AG04450 (cell line): Measurements from ENCODE around the gene MARCHF2. TPM values are rescaled to one million over a fixed set of nuclear protein-coding genes. Genes with fewer than 3 reads are reported as not detected.
A peak's percentile ranks its signal among the peaks of the same experiment; 100 is the strongest.

Source experiments
- CTCF ChIA-PET: fragments of 300-600, 350-600 bp; formaldehyde crosslinking; extraction: SDS; loops from one replicate; lab custom pipeline; 2022; ENCODE audit warnings: antibody characterized with exemption, inconsistent platforms; lab: Charles Lee
- POLR2A ChIA-PET: fragments of 350-600 bp; formaldehyde crosslinking; extraction: SDS; loops from one replicate; lab custom pipeline; 2021; ENCODE audit warnings: antibody characterized with exemption, inconsistent platforms; lab: Yijun Ruan, JAX
- DNase-seq: peaks from one replicate; pipeline ENCODE4 v3.0.0-alpha.2; 2011; ENCODE audit warnings: low read depth, low spot score
- H3K27ac ChIP-seq: one replicate; pipeline ENCODE4 v1.5.1; 2012; ENCODE audit warnings: low read depth, low read length, control low read depth
- H3K27me3 ChIP-seq: one replicate; pipeline ENCODE4 v1.6.0; 2012; ENCODE audit warnings: low read length; ENCODE audit not compliant: control insufficient read depth, insufficient read depth
- H3K4me3 ChIP-seq: 2 replicates; pipeline ENCODE4 v1.5.1; 2011; ENCODE audit warnings: mild to moderate bottlenecking, low read depth, low read length, control low read depth
- H3K9me3 ChIP-seq: 2 replicates; pipeline ENCODE4 v1.5.1; 2012; ENCODE audit warnings: low read length; ENCODE audit not compliant: control insufficient read depth, insufficient read depth
- polyA plus RNA-seq: library from polyadenylated mRNA; depleted of rRNA; stranded (reverse); fragments of >200 nt; gene quantifications from 2 replicates; pipeline ENCODE4 v1.2.3, GENCODE V29; 2011
- TF ChIP-seq, protein P1 (sequence below): IDR thresholded peaks from 2 replicates; pipeline ENCODE4 v1.5.1; 2011; ENCODE audit warnings: low read depth, low read length, control low read depth, inconsistent platforms

Gene MARCHF2
- polyA plus RNA-seq, 1 experiment, result 14.7 TPM

- ChIA-PET POLR2A (interaction anchor here (0.6 kb wide), 1 partner anchor 128 kb away, joined by 5 read pairs; no protein-coding TSS in a partner anchor), CTCF (no interaction called here)
- no peaks in the 10 kb centered on the region for H3K27me3 ChIP-seq
- TF ChIP-seq, protein P1, sequence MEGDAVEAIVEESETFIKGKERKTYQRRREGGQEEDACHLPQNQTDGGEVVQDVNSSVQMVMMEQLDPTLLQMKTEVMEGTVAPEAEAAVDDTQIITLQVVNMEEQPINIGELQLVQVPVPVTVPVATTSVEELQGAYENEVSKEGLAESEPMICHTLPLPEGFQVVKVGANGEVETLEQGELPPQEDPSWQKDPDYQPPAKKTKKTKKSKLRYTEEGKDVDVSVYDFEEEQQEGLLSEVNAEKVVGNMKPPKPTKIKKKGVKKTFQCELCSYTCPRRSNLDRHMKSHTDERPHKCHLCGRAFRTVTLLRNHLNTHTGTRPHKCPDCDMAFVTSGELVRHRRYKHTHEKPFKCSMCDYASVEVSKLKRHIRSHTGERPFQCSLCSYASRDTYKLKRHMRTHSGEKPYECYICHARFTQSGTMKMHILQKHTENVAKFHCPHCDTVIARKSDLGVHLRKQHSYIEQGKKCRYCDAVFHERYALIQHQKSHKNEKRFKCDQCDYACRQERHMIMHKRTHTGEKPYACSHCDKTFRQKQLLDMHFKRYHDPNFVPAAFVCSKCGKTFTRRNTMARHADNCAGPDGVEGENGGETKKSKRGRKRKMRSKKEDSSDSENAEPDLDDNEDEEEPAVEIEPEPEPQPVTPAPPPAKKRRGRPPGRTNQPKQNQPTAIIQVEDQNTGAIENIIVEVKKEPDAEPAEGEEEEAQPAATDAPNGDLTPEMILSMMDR, result no peak
- peak overlapping the region; percentile 48 for H3K27ac ChIP-seq
- no peak overlapping the region for H3K4me3 ChIP-seq
- no peaks in the 10 kb centered on the region for H3K9me3 ChIP-seq
- DNase-seq, result peak; percentile 52
These were observed 55.8 kb downstream of the MARCHF2 start for GRCh38 chr19:8468761-8469373.

GRCh38 chr19:8469613-8470368 is 56.7 kb downstream of the MARCHF2 start:
- H3K27me3 ChIP-seq, result no peaks in the 10 kb centered on the region
- POLR2A ChIA-PET, result interaction anchor here (0.6 kb wide), 1 partner anchor 129 kb away, joined by 5 read pairs; no protein-coding TSS in a partner anchor
- H3K9me3 ChIP-seq, result no peaks in the 10 kb centered on the region
- CTCF ChIA-PET, result no interaction called here
- H3K27ac ChIP-seq, result no peak overlapping the region
- TF ChIP-seq, protein P1, result no peak
- H3K4me3 ChIP-seq, result no peak overlapping the region
- no peak for DNase-seq

GRCh38 chr19:8473648-8474476 is 60.8 kb downstream of the MARCHF2 start:
- ChIA-PET CTCF (interaction anchor here (1.1 to 1.9 kb wide), 2 partner anchors 61 to 119 kb away, joined by 3 to 4 read pairs; partner anchors contain the start of gene MARCHF2), POLR2A (interaction anchor here (0.7 to 0.8 kb wide), 2 partner anchors 21 to 52 kb away, joined by 3 to 4 read pairs; no protein-coding TSS in a partner anchor)
- TF ChIP-seq, protein P1, result no peak

GRCh38 chr19:8475005-8475404 is 61.9 kb downstream of the MARCHF2 start:
- no peak overlapping the region for H3K4me3 ChIP-seq
- POLR2A ChIA-PET, result no interaction called here
- CTCF ChIA-PET, result interaction anchor here (0.8 kb wide), 1 partner anchor 19 kb away, joined by 5 read pairs; no protein-coding TSS in a partner anchor
- DNase-seq, result no peak
- TF ChIP-seq, protein P1, result no peak
- H3K27me3 ChIP-seq, result no peaks in the 10 kb centered on the region
- H3K9me3 ChIP-seq, result no peaks in the 10 kb centered on the region
- H3K27ac ChIP-seq, result no peak overlapping the region

More at GRCh38 chr19:8473648-8474476, 60.8 kb downstream of the MARCHF2 start:
- Histone ChIP-seq H3K27me3 (no peaks in the 10 kb centered on the region), H3K9me3 (no peaks in the 10 kb centered on the region), H3K27ac (no peak overlapping the region), H3K4me3 (no peak overlapping the region)
- DNase-seq, result no peak
